ENCODE measurements around the gene RNF217.

DNA sequence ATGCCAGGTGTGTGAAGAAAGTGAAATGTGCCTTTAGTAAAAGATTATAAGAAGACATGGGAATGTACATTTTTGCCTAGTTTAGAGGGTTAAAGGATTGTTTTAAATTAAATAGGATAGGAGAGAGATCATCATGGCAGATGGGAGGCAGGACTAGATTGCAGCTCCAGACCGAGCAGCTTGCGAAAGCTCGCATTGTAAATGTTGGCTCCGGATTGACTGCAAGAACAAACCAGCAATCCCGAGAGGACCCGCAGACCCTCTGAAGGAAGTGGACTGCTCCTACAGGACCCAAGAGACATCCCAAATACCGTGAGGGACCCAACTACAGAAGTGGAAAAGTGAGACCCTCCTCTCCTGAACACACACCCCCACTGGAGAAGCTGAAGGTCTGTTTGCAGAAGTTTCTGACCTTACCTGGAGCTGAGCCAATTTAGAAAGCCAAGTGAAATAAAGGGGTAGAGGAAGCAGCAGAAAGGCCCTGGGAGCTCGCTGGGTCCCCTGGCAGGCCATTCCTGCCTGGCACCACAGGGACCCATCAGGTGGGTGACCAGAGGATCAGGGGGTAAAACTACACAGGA lies 161.3 kb downstream of the RNF217 start:
- TF ChIP-seq, protein P1, sequence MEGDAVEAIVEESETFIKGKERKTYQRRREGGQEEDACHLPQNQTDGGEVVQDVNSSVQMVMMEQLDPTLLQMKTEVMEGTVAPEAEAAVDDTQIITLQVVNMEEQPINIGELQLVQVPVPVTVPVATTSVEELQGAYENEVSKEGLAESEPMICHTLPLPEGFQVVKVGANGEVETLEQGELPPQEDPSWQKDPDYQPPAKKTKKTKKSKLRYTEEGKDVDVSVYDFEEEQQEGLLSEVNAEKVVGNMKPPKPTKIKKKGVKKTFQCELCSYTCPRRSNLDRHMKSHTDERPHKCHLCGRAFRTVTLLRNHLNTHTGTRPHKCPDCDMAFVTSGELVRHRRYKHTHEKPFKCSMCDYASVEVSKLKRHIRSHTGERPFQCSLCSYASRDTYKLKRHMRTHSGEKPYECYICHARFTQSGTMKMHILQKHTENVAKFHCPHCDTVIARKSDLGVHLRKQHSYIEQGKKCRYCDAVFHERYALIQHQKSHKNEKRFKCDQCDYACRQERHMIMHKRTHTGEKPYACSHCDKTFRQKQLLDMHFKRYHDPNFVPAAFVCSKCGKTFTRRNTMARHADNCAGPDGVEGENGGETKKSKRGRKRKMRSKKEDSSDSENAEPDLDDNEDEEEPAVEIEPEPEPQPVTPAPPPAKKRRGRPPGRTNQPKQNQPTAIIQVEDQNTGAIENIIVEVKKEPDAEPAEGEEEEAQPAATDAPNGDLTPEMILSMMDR (IDR thresholded peaks at IDR 0.05): no peak
- TF ChIP-seq POLR2AphosphoS5 (IDR thresholded peaks at IDR 0.05) (no peak), POLR2A (IDR thresholded peaks at IDR 0.05) (no peak), EP300 (IDR thresholded peaks at IDR 0.05; ENCODE audit: low read depth) (no peak)

Data from transverse colon (tissue), 4 donors.